Activated CD8-positive, alpha-beta memory T cell treated with anti-CD3 and anti-CD28 coated beads for 24 hours (primary cell): Measurements from ENCODE around the gene TUT1.
"Not testable (repeated sequence)": the region's sequence is repeated elsewhere in the genome, so short reads cannot be mapped to it uniquely, and the experiment has no call there.

Experiments
- DNase-seq: peaks from one replicate; pipeline ENCODE4 v3.0.0-alpha.2; 2020

The TUT1 gene

DNA sequence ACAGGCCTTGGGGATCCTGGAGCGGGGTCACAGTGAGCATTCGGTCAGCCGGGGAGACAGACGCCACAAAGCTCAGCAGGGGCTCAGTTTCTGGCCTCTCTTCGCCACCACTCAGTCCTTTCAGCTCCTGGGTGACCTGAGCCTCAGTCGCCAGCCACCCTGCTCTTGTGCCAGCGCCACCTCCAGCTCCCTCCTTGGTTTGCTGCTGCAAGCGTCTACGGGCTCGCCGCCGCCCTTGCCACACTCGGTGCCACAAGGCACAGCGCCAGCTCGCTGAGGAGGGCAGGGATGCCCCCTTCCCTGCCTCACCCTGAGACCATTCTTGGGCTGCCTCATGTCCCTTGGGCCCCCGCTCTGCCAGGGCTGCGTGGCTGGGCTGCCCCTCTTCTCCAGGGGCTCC lies 16.2 kb downstream of the TUT1 start:
- DNase-seq, result no peak

DNA sequence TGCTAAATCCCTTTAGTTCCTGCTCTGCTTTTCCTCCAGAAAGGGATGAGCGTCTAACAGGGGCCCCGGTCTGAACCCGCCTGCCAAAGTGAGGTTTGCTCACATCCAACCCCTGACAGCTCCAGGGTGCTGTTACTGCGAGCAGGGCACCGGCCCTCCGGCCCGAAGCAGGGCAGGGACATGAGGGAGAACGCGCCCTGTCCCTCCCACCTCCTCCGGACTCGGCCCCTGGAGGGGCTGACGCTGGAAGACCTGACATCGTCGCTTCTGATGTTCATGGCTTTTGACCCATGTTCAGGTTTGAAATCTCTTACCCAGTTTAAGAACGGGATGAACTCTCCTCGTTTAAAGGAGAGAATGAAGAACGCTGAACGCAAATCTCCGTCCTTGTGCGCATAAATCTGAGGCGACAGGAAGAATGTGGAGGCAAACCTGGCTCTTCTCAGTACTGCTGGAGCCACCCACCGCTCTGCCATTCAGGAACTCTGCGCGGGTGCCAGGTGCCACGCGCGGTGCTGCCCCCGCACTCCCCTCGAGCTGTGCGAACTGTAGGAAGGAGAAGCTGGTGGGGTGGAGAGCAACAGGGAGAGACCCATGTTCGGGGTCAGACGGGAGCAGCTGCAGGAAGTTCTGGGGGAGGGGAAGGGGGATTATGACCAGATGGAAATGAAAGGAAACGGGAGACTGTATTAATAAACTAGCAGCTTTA lies 16.8 kb downstream of the TUT1 start:
- no peak for DNase-seq

DNA sequence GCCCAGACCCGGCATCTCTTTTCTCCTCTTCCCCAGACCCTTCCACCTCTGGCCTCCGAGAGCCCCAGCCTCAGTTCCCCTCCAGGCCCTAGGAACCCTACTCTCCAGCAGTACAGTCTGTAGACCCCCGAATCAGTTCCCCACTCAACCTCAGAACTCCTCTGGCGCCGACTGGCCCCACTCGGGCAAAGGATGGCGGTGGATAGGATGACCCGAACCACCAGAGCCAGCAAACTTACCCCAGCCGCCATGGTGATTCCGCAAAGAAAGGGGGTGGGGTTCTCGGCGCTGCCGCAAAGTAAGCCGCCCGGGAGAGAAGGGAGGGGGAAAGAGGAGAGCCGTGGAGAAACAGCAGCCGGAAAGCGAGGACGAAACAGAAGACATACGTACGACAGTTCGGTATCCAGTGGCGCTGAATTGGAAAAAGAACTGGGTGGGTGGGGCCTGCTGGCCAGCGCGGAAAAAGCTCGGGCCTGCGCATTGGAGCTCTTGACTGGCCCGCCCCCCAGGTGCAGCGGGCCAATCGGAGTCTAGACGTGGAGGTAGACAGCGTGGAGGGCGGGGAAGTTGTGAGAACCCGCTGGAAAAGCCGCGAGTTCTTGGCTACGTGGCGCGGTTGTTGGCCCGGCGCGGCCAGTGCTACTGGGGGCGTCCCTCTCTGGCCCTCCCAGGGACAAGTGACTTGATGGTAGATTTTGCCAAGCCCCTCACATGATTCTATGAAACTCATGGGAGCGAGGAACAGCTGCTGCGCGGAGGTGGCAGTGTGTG lies 17.5 kb downstream of the TUT1 start, which contains the start of gene EEF1G:
Gene EEF1G, minus strand, starts transcription at position 300 of the 771 bp plus-strand sequence. Its CDS starts 49 bp downstream, at position 251.
- peak; percentile 97 for DNase-seq

DNA sequence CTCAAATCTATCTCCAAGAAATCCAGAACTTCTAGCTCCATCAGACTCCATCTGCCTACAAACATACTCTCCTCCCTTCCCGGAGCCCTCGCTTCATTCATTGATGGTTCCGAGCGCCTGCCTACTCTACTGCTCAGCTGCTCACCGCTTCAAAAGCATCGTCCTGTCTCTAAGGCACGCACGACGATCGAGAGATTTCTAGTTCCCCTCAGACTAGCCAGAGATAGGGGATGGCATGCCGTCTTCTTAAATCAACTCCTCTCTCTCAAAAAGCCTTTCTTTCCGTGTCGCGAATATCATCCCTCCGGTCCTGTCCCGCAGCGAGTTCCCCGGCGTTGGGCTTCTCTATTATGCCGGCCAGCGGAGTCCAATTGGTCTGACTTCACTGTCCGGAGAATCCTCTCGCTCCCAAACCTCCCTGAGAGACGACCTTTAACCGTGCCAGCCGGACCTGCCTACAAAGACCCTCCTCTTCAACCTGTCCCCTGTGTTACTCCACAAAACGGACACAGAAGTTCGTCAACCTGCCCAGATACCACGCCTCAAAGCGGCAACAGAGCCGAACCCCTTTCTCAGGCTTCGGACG lies 18.2 kb downstream of the TUT1 start:
- DNase-seq, result no peak

DNA sequence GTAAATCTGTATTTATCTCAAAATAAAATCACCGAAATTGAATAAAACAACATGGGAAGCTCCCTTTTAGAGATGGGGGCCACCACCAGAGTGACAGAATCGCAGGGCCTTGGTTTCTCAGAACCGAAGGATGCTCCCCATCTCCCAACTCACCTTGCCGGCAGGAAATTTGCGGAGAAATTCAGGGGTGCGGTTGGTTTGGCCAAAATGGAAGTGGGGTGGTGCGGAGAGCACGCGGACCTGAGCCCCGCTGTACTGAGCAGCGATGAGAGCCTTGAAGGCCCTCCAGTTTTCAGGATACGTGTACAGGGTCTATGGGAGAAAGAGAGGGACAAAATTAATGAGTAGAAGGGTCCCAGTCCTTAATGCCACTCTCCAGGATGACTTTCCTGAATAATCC lies 18.9 kb downstream of the TUT1 start:
- no peak for DNase-seq

DNA sequence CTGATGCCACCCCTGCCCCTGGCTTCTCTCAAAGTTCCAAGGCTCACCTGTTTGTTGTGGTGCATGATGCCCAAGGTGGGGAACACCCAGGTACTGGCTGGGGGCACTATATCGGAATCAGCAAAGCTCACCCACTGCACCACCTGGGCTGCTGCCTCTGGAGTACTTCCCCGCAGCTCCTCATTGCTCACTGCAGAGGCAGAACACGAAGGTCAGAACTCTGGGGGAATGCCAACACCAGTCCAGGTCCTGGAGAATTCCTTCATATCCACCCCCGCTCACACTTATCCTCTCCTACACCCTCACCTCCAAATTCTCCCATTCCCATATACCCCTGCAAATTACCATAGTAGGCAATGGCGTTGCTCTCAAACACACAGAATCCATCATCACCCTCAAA lies 19.8 kb downstream of the TUT1 start:
- DNase-seq, result not testable (repeated sequence)

DNA sequence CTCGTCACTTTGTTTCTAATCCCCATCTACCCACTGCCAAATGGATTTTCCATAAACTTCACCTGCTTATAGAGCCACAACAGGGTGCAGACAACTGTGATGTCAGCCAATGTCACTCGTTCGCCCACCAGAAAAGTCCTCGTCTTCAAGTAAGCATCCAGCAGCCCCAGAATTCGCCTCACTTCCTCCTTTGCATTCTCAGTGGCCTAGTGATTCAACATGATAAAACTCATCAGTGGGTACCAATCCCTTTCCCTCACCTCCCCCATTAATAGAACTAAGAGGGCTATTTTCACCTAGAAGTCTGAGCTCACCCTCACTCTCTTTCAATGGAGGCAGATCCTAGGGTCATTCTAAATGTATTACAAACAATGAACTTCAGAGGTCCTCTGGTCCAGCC lies 20.4 kb downstream of the TUT1 start:
- DNase-seq, result not testable (repeated sequence)

DNA sequence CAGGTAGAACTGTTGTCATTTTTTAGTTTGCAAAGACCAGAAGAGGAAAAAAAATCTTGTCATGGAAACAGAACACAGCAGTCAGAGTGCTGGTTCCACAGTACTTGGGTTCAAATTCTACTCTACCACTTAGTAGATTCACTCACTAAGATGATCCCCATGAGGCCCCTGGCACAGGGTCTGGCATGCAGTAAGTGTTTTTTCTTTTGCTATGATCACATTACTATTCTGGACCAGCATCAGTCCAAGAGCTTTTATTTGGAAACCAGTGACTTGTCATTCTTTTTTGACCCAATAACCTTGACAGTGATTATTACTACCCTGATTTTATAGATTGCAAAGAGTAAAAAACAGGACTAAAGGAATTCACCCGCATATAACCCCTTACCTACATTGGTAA lies 21.7 kb downstream of the TUT1 start:
- DNase-seq, result no peak

DNA sequence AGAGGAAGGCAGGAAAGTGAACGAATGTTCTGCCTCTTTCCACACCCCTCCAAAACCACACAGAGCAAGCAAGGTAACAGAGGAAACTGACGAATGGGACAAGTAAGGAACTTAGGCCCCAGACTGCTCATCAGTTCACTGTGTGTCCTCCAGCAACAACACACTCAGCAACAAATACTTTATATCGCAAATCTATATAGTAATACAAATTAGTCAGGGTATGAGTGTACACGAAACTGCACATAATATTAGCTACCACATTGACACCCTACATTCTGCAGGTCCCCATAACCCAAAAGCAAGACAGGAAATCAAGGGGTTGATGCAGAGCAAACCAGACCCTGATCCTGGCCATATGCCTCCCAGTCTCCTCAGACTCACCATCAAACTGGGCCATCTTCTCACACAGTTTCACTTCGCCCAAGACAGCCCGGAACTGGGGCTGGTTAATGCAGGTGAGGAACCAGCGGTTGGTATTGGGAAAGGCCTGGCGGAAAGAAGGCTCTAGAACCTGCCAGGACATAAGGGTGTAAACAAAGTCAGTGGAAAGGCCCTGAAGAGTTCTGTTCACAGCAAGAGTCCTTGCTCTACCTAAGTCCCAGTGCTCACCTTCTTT lies 24.2 kb downstream of the TUT1 start:
- DNase-seq, result no peak

DNA sequence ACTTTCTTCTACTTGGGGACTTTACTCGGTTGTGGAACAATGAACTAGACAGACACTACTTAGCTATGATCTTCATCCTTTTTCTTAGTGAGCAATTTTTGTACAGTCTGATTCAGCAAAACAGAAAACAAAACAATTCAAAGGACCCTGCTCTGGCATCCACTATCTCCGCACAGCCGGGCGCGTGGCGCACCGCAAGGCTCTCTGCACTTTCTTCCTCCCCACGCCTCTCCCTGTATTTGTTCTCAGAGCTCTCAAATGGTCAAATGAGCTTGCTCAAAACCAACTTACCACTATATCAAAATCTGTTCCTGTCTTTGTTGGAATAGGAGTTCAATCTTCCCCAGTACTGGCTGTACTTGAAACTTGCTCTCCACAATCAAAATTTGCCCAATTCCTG lies 25.1 kb downstream of the TUT1 start:
- DNase-seq, result no peak

DNA sequence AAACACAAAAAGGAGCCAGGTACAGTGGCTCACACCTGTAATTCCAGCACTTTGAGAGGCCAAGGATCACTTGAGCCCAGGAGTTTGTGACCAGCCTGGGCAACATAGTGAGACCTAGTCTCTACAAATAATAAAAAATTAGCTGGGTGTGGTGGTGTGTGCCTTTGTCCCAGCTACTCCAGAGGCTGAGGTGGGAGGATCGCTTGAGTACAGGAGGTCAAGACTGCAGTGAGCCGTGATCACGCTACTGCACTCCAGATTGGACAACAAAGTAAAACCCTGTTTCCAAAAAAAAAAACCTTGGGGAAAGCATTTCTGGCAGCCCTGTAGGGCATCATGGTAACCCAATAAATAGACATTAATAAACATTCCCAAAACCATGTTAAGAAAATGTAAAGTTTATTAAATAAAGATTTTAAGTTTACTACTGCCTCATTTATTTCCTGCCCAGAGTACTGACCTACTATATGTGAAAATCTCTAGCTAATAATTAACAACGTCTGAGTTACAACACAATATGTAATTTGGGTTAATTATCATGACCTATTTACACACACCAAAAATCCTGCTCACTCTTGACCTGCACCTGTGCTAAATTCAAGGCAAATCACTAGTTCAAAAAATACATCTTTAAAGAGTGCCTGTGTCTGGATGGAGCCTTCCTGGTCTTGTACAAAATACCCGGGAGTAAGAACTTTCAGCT lies 26.1 kb downstream of the TUT1 start:
- no peak for DNase-seq

DNA sequence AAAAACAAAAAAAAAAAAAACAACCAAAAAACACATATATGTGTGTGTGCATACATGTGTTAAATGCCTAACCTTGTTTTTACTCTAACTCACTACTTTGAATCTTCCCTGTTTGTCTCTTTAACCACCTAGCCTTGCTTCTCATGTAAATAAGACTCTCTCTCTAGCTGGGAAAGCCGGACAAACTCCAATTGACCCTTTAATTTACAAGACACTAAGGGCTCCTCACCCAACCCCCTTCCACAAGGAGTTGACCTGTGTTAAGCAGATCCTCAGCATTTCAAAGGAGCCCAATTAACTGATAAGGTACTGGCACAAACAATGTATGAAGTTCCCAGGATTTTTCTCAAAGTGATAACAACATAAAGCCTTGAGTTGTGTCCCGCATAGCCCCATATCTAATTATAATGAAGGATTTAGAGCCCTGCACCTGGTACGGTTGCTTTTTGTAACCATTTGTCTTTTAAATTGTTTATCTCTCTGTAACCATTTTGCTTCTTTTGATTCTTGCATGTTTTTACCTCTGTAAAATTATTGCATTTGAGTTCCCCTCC lies 29.6 kb downstream of the TUT1 start:
- not testable (repeated sequence) for DNase-seq

DNA sequence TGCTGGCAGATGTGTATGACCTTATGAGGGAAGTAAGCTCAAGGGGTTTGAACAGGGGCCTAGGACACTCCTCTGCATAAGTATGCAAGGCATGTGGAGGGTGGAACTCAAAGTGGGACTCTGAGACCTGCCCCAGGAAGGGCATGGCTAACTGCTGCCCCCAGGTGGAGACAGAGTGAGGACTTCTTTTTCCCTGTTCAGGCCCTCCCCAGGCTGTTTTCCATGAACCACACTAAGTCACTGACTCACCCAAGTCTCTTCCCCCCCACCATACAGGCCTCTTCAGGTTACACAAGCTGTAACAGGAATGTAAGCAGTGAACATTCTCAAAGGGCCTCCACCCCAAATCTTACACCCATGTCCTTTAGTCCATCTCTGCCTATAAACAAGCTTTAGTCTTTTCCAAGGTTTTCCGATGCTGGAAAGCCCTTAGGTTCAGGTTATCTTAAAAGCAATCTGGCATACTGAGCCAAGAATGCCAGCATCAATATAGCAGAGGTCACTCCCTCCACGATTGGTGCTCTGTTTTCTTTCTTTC lies 30.7 kb downstream of the TUT1 start:
- peak; percentile 81 for DNase-seq

DNA sequence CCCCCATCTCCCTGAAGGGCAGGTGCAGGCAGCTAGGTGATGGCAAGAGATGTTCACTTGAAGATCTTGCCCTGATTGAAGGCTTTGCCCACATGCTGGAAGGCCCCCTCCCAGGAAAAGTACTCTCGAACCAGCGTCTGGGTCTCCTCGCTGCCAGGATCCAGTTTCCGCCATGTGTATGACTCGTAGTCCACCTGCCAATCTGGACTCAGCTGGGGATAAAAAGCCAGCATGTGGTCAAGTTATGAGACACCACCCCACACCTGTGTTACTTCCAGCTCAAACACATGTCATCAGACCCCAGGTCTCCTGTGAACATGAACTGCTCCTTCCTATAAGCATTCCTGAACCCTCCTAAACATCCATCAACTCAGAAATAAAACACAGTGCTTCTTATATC lies 31.7 kb downstream of the TUT1 start:
- DNase-seq, result not testable (repeated sequence)

DNA sequence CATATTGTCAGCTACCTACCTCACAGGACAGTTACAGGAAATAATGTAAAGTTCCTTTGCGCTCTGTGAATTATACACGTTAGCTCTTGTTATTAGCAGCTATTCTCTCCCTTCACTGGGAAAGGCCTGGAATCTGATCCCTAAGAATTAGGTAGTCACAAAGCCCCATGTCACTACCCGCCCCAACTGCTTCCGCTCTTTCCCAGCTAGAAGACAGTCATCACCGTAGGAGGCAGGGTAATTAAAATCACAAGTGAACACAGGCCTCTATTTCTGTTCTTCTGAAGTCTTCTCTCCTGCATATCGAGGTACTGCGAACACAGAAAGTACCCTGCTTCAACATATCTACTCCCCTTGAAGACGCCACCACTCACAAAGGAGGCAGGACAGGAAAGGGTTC lies 32.1 kb downstream of the TUT1 start:
- DNase-seq, result no peak

DNA sequence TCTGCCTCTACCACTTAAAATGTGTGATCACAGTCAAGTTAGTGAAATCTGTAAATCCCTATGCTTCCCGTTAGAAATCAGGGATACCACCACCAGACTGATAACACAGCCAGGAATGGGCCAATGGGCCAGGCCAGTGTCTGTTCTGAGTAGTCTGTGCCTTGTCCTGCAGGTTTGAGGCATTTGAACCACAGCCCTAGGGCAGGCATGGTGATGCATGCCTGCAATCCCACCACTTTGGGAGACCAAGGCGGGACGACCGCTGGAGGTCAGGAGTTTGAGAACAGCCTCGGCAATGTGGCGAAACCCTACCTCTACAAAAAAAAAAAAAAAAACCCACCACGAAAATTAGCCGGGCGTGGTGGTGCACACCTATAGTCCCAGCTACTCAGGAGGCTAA lies 32.7 kb downstream of the TUT1 start:
- DNase-seq, result no peak

DNA sequence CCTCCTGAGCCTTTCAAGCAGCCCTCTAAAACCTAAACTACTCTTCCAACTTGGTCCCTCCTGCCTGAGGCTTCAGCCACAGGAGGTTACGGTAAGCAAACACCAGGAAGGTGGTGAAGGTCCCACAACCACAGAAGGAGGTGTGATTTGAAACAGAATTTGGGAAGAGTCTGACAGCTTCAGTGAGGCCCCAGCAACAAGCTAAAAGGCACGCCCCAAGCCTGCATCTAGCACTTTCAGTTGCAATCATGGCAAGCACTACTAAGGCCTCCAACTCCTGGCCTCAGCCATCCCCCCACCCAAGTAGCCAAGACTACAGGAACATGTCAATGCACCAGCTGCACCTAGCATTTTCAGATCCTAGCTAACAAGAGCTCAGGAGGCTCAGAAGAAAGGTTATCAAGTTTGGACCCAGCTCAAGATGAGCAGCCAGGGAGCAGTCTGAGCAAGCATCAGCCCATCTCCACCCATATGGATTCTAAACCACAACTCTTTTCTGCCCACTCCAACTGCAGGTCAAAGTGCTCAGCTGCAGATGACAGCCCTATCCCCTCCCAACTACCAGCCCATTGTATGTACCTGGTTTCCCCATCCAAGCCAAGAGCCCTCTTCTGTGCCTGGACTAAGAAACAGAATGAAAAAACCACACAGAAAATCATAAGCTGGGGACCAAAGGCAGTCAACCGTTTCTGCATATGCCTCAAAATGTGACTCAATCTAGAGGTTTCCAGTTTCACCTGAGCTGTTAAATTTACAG lies 34.3 kb downstream of the TUT1 start:
- no peak for DNase-seq

DNA sequence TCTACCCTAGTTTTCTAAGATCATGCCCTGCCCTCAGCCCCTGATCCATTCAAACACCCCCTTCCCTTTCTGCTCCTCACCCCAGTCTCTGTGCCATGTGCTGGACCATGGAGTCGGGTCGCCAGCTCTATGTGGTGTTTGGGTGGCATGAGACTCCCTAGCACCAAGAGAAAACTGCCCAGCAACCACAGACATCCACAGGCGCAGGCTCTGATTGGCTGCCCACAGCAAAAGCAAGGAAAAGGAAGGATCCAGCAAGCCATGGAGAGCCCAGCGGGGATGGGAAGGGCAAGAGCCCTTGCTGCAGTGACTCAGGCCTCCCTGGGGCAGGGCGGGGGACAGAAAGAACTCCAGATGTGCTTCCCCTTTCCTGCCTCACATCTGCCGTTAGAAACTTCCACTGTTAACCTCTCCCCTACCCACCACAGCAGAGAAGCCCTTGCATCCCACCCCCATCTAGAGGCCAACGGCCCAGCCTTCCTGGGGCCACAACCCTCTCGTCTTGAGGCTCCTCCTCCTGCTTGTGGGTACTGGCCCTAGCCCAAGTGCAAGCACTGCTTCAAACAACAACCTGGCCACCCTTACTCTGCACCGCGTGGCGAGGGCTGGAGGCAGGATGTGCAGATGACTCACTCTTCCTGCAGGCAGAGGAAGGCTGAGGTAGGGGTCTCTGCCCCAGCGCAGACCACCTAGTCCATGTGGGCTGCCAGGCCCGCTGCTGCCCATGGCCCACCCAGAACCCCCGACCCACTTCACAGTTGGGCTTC lies 35.0 kb downstream of the TUT1 start:
- peak; percentile 90 for DNase-seq

DNA sequence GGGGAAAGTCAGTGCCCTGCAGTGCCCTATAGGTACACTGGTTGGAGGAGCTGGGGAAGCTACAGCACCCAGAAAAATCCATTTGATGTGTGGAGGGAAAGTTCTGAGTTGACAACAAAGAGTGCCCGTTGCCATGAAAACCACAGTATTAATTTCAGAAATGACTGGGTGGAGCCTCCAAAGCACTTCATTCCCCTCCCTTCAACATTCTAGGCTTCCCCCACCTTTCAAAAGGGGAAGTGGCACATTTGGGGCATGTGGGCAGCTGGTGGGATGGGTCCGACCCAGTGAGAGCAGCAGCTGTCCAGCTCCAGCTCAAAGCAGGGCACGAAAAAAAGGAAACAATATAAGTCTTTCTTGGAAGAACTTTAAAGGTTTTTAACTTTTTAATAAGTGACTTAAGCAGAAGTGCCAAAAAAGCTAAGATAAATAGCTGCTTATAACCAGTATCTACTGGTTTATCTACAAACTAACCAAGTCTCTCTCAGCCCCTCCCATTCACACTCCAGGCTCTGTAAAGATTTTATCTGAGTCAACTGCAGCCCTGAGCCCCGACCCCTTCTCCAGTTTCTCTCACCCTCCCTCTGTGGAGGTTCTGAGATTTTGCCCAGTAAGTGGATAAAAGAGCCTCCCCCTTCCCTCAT lies 35.7 kb downstream of the TUT1 start:
- DNase-seq, result peak; percentile 77
